ENCODE results near the gene AHCYL1.

AHCYL1 gene

DNA sequence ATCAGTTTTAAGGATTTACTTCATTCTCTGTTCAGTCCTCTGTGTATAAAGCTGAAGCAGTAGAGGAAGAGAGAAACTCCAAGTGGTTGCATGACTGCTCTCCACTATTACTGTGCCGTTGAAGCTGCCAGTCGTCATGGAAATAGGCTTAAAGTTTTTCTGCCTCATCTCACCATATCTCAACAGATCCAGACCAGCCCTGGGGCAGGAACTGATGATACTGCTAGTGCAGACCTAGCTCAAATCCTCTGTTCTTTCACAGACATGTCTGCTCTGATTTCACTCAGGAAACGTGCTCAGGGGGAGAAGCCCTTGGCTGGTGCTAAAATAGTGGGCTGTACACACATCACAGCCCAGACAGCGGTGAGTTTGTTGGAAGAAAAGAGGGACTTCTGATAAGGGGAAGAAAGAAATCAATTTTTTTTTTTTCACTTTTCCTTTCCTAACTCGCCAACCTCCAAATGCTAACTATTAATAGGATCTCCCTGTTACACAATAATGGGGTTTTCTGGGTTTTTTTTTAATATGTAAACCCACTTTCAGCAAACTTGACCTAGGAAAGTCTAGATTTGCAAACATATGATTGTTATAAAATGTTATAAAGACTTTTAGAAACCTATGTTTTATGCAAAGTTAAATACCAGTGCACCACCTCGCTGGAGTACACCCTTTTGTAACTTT lies 27.7 kb downstream of the AHCYL1 start:
- Histone ChIP-seq H3K27me3 (ENCODE audit: control insufficient read depth, insufficient read depth, low read length) (no peaks in the 10 kb centered on the region), H3K9ac (no peak overlapping the region), H3K36me3 (ENCODE audit: control insufficient read depth, insufficient read depth, low read length) (no peaks in the 10 kb centered on the region), H2AFZ (no peak overlapping the region), H3K4me3 (ENCODE audit: low read depth, low read length) (no peak overlapping the region), H3K9me3 (ENCODE audit: control insufficient read depth, low read length) (no peaks in the 10 kb centered on the region), H3K4me1 (peaks cover 3% of the 10 kb centered on the region), H3K79me2 (peaks cover 3% of the 10 kb centered on the region), H3K27ac (no peak overlapping the region), H3K4me2 (ENCODE audit: low read length) (no peak overlapping the region)
- TF ChIP-seq CTCF (IDR thresholded peaks at IDR 0.05) = no peak

DNA sequence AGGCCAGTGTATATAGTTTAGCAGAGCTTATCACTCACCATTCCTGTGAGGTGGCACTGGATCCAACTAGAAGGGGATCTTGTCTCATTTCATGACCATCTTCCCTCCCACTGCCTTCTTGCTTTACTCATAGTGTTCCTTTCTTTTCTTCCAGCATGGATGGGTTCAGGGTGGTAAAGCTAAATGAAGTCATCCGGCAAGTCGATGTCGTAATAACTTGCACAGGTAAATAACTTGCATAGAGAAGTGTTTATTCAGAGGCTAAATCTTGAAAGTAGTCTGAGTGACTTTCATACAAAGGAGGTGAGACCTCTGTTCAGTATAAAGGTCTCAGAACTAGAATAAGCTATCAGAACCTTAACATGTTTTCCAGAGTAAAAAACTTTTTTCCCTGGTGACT lies 33.2 kb downstream of the AHCYL1 start:
- H3K4me3 ChIP-seq (ENCODE audit: low read depth, low read length) = no peak overlapping the region
- no peak overlapping the region for H3K4me2 ChIP-seq (ENCODE audit: low read length)
- no peak overlapping the region for H3K9ac ChIP-seq
- no peaks in the 10 kb centered on the region for H3K36me3 ChIP-seq (ENCODE audit: control insufficient read depth, insufficient read depth, low read length)
- TF ChIP-seq CTCF (IDR thresholded peaks at IDR 0.05) = no peak
- H3K9me3 ChIP-seq (ENCODE audit: control insufficient read depth, low read length) = no peaks in the 10 kb centered on the region
- no peaks in the 10 kb centered on the region for H3K79me2 ChIP-seq
- no peak overlapping the region for H2AFZ ChIP-seq
- H3K4me1 ChIP-seq = no peaks in the 10 kb centered on the region
- no peak overlapping the region for H3K27ac ChIP-seq
- no peaks in the 10 kb centered on the region for H3K27me3 ChIP-seq (ENCODE audit: control insufficient read depth, insufficient read depth, low read length)

DNA sequence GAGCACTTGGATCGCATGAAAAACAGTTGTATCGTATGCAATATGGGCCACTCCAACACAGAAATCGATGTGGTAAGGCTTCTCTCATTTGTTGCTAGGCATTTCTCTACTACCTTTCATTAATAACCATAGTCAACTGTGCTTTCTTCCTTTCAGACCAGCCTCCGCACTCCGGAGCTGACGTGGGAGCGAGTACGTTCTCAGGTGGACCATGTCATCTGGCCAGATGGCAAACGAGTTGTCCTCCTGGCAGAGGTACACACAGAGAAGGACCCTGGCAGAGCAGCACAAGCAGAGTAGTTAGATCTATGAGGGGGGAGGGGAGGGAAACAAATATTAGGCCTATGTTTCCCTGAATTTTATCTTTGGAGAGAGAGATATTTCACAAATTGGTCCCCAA lies 33.8 kb downstream of the AHCYL1 start:
- no peak for TF ChIP-seq CTCF (IDR thresholded peaks at IDR 0.05)
- H3K27ac ChIP-seq = no peak overlapping the region
- no peaks in the 10 kb centered on the region for H3K27me3 ChIP-seq (ENCODE audit: control insufficient read depth, insufficient read depth, low read length)
- no peak overlapping the region for H3K4me2 ChIP-seq (ENCODE audit: low read length)
- H3K4me1 ChIP-seq = no peaks in the 10 kb centered on the region
- no peak overlapping the region for H3K9ac ChIP-seq
- H3K79me2 ChIP-seq = no peaks in the 10 kb centered on the region
- H3K36me3 ChIP-seq (ENCODE audit: control insufficient read depth, insufficient read depth, low read length) = no peaks in the 10 kb centered on the region
- H3K4me3 ChIP-seq (ENCODE audit: low read depth, low read length) = no peak overlapping the region
- H3K9me3 ChIP-seq (ENCODE audit: control insufficient read depth, low read length) = no peaks in the 10 kb centered on the region
- no peak overlapping the region for H2AFZ ChIP-seq

GRCh38 chr1:110019770-110020169 lies 35.2 kb downstream of the AHCYL1 start:
- no peak overlapping the region for H3K9ac ChIP-seq

More at GRCh38 chr1:110019770-110020169, 35.2 kb downstream of the AHCYL1 start:
- no peaks in the 10 kb centered on the region for H3K27me3 ChIP-seq (ENCODE audit: control insufficient read depth, insufficient read depth, low read length)
- H3K4me3 ChIP-seq (ENCODE audit: low read depth, low read length) = no peak overlapping the region
- no peak overlapping the region for H3K27ac ChIP-seq
- H3K4me1 ChIP-seq = no peaks in the 10 kb centered on the region
- TF ChIP-seq CTCF (IDR thresholded peaks at IDR 0.05) = no peak
- H3K79me2 ChIP-seq = no peaks in the 10 kb centered on the region
- H3K4me2 ChIP-seq (ENCODE audit: low read length) = no peak overlapping the region
- no peaks in the 10 kb centered on the region for H3K36me3 ChIP-seq (ENCODE audit: control insufficient read depth, insufficient read depth, low read length)
- no peaks in the 10 kb centered on the region for H3K9me3 ChIP-seq (ENCODE audit: control insufficient read depth, low read length)
- no peak overlapping the region for H2AFZ ChIP-seq
